Central memory CD4-positive, alpha-beta T cell (primary cell): ENCODE data around the gene HMGN4.
"Not testable (repeated sequence)": the region's sequence is repeated elsewhere in the genome, so short reads cannot be mapped to it uniquely, and the experiment has no call there.

Experiments
- DNase-seq: peaks from one replicate; pipeline ENCODE4 v3.0.0; 2022
- total RNA-seq, 3 experiments: gene quantifications; one replicate each; lab custom pipeline; 2026; lab: John Stamatoyannopoulos, UW

Gene HMGN4
- 62.1 to 205 (median 136) reads per million in 3 experiments for total RNA-seq

- DNase-seq = peak; percentile 95
Measured at GRCh38 chr6:26537846-26538571, at the start of gene HMGN4. HMGN4 (plus strand) TSS chr6:26538366; CDS start chr6:26545207, 6,841 bp downstream.

- no peak for DNase-seq
Measured at GRCh38 chr6:26489996-26490964, 47.9 kb upstream of the HMGN4 start.

- no peak for DNase-seq
Measured at GRCh38 chr6:26491604-26492003, 46.6 kb upstream of the HMGN4 start.

- no peak for DNase-seq
Measured at GRCh38 chr6:26493258-26493657, 44.9 kb upstream of the HMGN4 start.

GRCh38 chr6:26494117-26494516, 44.0 kb upstream of the HMGN4 start:
- no peak for DNase-seq

GRCh38 chr6:26495281-26495680, 42.9 kb upstream of the HMGN4 start:
- no peak for DNase-seq

- no peak for DNase-seq
Measured at GRCh38 chr6:26497610-26498009, 40.6 kb upstream of the HMGN4 start.

- no peak for DNase-seq
Measured at GRCh38 chr6:26500102-26500501, 38.1 kb upstream of the HMGN4 start, which contains the start of gene BTN1A1. BTN1A1 (plus strand) TSS chr6:26500303; CDS start chr6:26501287, 984 bp downstream.

GRCh38 chr6:26501482-26501986, 36.6 kb upstream of the HMGN4 start:
- DNase-seq = peak; percentile 21

- no peak for DNase-seq
Measured at GRCh38 chr6:26502165-26502564, 36.0 kb upstream of the HMGN4 start.

- no peak for DNase-seq
Measured at GRCh38 chr6:26502626-26503025, 35.5 kb upstream of the HMGN4 start.

GRCh38 chr6:26507658-26508057, 30.5 kb upstream of the HMGN4 start:
- DNase-seq = no peak

- DNase-seq = not testable (repeated sequence)
Measured at GRCh38 chr6:26511033-26511432, 27.1 kb upstream of the HMGN4 start.

GRCh38 chr6:26514984-26515383, 23.2 kb upstream of the HMGN4 start:
- no peak for DNase-seq

GRCh38 chr6:26516481-26517427, 21.4 kb upstream of the HMGN4 start:
- DNase-seq = no peak

GRCh38 chr6:26519359-26519758, 18.8 kb upstream of the HMGN4 start:
- no peak for DNase-seq

- DNase-seq = no peak
Measured at GRCh38 chr6:26520237-26520849, 17.8 kb upstream of the HMGN4 start.

GRCh38 chr6:26520850-26521599, 17.1 kb upstream of the HMGN4 start:
- peak; percentile 86 for DNase-seq

GRCh38 chr6:26521600-26522391, 16.4 kb upstream of the HMGN4 start:
- DNase-seq = peak; percentile 64
